CD4-positive, alpha-beta T cell treated with Interleukin-6 at 100 ng/mL for 8 hours (primary cell): Measurements from ENCODE around the gene HSD17B12.
"Not testable (repeated sequence)": the region's sequence is repeated elsewhere in the genome, so short reads cannot be mapped to it uniquely, and the experiment has no call there.

ENCODE experiments used
- DNase-seq: peaks from one replicate; pipeline ENCODE4 v3.0.0-alpha.2; 2020; ENCODE audit warnings: mixed read lengths, low spot score

HSD17B12 gene

DNA sequence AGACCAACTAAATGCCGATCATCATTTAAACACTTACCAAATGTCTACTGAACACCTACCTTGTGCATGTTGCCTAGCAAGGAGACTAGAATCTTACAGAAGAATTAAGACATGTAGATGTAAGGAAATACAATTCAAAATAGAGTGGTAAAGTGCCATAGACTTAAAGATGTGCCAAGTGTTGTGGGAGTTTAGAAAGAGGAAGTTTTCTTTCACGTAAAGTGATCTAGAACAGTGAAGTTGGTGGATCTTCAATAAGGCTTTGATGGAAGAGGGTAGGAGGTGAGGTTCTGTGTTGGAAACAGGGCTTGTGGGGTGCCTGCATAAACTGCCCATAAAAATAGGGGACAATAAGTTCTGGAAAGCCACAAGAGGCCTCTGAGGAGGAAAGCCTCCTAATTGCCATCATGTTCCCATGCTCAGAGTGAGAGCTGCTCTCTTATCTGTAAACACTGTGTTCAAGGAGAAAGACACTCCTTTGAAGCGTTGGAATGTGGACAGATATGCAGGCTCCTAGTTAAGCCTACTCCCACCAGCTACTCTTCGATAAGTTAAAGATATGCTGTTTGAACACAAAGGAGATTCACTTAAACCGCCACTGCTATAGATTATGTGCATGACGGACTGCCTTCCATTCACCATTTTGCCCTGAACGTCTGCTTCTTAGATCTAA lies 66.7 kb downstream of the HSD17B12 start:
- no peak for DNase-seq

DNA sequence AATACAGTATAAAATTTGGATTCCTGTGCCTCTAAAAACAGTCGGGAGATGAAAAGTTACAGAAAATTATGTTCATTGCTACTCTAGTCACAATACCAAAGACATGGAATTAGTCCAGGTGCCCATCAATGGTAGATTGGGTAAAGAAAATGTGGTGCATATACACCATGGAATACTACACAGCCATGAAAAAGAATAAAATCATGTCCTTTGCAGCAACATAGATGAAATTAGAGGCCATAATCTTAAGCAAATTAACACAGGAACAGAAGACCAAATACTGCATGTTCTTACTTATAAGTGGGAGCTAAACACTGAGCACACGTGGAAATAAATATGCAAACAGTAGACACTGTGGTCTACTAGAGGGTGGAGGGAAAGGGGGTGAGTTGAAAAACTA lies 67.6 kb downstream of the HSD17B12 start:
- no peak for DNase-seq

DNA sequence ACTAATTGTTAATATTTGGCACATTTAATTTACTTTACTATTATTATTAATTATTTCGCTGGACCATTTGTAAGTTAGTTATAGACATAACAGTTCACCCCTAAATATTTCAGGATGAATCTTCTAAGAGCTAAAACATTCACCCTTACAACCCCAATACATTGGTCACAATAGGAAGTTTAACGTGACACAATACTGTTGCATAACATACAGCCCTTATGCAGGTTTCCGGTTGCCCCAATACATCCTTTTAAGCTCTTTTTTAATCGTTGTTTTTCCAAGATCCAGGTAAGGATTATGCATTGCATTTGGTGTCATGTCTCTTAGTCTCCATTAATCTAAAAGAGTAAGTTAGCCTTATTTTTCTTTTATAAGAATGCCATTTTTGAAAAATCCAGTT lies 71.2 kb downstream of the HSD17B12 start:
- no peak for DNase-seq

DNA sequence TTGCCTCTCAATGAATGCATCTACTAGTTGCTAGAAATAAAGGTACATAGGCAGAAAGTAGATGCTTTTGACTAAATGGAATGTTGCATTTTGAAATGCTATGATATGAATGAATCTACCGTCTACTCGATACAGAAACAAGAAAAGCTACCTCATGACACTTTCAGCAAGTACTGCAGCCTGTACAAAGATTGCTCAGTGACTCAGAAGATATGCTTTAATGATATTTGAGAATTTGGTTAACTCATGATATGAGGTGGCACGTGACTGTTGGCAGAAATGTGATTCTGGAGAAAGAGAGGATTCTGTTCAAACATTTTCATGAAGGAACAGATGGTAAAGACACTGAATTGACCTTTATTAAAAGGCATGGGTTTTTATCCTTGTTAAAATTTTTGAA lies 76.0 kb downstream of the HSD17B12 start:
- no peak for DNase-seq

DNA sequence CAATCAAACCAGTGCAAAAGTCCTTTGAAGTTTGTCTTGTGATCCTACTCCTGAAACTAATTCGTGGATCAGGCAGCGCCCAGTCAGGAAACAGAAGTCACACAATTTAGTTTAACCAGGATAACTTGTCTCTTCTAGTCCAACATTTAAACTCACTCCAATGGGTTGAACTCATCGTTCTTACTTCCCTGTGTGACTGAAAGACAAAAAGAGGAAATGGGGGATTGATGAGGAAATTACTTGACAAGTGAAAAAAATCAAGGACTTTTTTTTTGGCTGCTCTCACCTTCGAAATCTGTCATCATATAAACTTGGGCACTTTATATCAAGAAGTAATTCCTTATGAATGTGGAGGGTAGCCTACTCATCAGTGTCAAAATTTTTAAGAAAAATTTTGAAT lies 78.4 kb downstream of the HSD17B12 start:
- no peak for DNase-seq

DNA sequence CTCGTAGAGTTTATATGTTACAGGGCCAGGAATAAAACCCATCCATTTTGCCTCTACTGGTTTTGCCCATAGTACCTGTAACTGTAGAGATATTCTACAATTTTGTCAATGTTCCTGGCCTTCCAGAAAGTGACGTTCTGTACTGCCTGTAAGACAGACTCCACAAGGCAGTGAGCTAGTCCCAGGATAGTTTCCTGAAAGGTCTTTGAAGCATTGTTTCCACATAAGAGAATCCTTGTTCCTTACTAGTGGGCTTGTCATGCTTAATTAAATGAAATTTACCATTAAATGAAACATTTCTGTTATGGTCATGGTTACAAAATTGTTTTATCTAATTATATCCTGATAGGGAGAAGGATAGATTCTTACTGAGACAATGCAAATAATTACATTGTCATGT lies 80.4 kb downstream of the HSD17B12 start:
- no peak for DNase-seq

DNA sequence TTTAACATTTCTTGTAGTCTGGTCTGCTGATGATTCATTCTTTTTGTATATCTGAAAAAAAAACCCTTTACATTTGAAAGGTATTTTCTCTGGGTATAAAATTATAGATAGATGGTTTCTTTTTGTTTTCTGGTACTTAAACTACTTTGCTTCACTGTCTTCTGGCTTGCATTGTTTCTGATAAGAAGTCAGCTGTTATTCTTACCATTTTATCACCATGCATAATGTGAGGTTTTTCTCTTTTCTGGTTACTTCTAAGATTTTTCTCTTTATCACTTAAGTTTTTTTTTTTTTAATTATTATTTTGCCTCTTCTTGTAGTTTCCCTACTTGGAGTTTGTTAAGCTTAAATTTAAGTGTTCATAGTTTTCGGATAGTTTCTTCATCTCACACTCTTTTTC lies 84.7 kb downstream of the HSD17B12 start:
- DNase-seq: no peak

DNA sequence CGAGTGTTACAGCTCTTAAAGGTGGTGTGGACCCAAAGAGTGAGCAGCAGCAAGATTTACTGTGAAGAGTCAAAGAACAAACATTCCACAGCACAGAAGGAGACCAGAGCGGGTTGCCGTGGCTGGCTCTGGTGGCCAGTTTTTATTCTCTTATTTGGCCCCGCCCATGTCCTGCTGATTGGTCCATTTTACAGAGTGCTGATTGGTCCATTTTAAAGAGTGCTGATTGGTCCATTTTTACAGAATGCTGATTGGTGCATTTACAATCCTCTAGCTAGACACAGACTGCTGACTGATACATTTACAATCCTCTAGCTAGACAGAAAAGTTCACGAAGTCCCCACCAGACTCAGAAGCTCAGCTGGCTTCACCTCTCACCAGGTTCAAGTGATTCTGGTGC lies 88.1 kb downstream of the HSD17B12 start:
- DNase-seq: not testable (repeated sequence)

DNA sequence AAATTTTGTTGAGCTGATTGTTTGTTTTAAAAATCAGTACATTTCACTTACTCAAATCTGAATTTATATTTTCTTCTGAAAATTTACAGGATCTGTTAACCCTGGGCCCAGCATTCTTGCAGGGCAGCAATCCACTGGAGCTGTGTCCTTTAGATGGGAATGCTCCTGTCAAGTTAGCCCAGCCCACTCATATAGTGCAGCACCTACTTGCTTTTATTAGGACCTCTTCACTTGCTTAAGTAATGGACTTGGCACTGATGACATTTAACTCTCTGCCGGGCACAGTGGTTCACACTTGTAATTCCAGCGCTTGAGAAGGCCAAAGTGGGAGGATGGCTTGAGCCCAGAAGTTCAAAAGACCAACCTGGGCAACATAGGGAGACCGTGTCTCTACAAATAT lies 89.6 kb downstream of the HSD17B12 start:
- DNase-seq: no peak

DNA sequence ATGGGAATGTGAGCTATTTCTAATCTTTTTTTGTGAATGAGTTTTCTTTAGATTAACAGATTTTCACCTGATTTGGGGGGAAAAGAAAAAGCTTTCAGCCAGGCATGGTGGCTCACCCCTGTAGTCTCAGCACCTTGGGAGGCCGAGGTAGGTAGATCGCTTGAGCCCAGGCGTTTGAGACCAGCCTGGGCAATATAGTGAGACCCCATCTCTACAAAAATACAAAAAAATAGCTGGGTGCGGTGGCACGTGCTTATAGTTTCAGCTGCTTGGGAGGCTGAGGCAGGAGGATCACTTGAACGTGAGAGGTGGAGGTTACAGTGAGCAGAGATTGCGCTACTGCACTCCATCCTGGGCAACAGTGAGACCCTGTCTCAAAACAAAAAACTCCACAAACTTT lies 92.2 kb downstream of the HSD17B12 start:
- no peak for DNase-seq

DNA sequence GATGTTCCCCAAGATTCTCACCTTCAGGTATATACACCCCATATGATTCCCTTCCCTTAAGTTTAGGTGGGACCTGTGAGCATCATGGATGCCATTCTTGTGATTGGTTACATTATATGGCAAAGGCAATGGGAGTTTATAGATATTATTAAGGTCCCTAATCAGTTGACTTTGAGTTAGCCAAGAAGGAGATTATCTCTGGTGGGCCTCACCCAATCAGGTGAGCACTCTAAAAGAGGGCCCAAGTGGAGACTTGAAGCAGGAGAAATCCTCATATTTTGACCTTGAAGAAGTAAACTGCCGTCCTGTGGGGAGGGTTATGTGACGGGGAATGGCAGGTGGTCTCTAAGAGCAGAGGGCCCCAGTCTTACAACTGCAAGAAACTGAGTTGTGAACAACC lies 94.2 kb downstream of the HSD17B12 start:
- no peak for DNase-seq

DNA sequence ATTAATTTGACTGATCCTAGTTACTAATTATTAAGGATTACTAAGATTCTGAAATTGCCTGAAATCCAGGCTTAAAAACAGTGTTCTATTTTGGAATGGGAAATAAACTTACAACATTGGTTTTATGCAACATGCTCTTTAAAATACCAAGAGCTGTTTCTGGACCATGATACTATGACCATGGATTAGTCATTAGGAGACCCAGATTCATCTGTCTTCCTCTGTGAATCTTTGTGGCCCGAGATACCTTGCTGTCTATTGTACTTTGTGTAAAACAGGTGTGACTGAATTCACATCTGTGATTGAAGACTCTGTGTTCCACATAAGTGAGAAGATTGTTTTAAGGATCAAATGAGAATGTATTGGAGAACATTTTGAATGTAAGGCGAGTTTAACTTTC lies 98.8 kb downstream of the HSD17B12 start:
- no peak for DNase-seq

DNA sequence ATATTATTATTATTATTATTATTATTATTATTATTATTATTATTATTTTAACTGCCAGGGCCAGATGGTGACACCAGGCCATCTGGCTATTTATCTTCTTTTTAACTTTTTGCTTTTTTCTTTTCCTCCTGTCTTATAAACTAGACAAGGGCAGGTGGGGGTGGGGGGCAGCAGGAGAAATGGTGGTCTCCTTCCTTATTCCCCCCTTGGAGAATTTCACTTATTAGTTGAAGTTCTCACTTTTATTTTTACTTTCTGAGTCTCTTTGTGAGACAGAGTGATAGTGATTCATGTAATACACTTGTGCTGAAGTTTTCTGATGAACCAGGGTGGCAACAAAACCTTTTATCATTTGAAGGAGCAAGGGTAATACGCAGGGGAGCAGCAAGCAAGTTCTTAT lies 103.8 kb downstream of the HSD17B12 start:
- DNase-seq: no peak

DNA sequence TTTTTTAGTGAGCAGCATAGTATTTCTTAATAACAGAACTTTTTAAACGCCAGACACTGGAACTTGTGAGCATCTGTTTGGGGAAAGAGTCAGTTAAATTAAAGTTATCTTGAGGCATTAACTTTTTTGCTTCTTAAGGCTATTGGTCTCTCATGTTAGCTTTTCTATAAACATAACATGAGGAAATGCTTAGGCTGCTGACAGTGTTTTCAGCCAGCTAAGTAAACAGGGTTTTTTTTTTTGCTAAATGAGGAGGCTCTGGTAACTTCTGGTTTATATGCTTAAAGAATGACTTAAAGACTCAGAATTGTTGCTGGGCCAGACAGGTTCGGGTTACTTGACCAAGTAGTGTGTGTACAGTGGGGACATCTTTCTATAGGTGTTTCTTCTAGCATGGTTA lies 104.3 kb downstream of the HSD17B12 start:
- no peak for DNase-seq

DNA sequence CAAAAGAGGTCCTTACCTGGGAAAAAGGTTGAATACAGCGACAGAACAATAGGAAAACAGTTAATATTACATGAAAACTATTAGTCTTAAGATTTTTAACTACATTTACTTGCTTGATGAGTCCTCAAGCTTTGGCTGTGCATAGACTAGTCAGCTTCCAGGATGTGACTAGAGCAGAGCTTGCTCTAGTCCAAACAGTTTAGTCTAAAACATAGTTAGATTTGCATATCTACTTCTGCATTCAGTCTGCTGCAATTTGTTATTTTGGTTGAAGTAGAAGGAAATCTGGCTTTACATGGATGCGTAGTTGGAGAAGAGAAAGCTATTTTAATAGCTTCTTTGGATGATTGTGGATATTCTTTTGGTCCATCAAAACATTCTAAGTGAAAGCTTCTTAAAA lies 104.8 kb downstream of the HSD17B12 start:
- no peak for DNase-seq

DNA sequence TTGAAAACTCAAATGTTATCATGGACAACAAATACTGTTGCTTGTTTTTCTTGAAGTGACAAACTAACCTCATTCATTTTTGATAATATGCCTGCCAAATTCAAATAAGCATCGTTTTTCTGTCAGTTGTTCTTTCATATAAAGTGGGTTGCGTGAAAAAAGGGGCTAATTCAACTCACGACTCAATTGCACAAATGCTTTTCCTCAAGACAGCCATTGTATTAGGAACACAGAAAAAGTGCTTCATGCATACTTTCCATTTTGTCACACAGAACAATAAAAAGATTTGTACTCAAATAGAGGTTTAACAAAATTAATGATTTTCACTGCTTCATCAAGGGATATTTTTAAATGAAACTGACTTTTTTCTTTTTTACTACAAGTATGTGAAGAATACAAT lies 105.5 kb downstream of the HSD17B12 start:
- no peak for DNase-seq

DNA sequence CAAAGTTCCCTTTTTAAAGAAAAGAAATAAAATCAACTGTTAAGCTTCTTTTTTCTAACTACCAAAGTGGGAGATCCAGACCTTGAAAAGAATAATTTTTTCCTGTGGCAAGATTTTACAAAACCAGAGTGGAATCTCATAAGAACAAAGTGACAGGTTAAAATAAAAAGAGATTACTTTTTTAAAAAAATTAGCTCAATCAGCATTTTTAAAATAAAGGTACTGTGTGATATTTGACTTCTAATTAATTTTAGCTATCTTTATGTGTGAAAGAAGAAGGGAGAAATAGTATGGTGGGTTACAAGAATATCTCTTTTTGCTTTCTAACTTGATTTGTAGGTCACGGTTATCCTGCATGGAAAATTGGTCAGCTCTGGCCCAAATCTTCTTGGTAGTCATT lies 107.3 kb downstream of the HSD17B12 start:
- no peak for DNase-seq

DNA sequence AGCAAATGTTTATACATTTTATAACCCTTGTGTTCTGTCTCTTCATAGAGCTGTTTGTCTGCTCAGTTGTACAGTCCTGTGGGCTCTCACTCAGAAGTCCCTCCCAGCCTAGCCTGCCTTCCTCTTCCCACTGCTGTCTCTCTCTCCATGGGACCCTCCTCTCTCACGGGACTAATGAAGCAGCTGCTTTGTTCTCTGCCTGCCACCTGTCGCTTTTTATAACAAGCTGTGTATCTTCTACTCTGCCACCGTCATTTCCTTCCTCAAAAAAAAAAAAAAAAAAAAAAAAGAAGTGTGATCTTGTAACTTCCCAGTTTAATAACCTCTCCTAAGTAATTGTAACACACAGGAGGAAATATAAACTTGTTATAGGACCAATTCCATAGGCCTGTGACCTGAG lies 107.9 kb downstream of the HSD17B12 start:
- DNase-seq: no peak

DNA sequence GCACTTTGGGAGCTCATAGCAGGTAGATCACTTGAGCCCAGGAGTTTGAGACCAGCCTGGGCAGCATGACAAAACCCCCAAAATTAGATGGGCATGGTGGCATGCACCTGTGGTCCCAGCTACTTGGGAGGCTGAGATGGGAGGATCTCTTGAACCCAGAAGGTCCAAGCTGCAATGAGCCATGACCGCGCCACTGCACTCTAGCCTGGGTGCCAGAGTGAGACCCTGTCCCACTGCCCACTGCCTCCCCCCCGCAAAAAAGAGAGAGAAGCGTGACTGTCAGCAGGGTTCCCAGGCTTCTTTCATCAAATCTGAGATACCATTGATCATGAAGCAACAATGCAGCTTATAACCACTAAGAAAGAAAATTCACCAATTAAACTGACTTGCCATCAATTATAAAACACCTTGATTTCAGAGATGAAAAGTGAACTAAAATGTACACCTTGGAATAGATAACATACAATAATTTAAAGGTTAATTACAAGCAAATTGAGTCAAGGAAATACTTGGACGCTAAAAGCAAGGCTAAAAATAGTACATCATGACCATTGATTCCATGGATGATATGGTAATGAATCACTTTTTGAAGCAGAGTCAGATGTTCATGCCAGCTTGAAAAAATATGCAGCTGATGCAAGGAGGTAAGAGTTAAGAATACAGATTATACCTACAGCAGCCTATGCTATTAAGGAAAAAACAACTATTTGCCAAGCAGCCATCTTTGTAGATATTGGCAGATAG lies 109.3 kb downstream of the HSD17B12 start:
- DNase-seq: no peak

DNA sequence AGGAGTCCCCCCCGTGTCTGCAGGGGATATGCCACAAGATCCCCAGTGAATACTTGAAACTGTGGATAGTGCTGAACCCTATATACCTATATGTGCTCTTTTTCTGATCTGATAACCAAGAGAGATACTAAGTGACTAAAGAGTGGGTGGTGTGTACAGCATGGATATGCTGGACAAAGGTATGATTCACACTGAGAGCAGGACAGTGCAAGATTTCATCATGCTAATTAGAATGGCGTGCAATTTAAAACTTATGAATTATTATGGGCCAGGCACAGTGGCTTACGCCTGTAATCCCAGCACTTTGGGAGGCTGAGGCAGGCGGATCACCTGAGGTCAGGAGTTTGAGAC lies 109.9 kb downstream of the HSD17B12 start:
- DNase-seq: no peak

DNA sequence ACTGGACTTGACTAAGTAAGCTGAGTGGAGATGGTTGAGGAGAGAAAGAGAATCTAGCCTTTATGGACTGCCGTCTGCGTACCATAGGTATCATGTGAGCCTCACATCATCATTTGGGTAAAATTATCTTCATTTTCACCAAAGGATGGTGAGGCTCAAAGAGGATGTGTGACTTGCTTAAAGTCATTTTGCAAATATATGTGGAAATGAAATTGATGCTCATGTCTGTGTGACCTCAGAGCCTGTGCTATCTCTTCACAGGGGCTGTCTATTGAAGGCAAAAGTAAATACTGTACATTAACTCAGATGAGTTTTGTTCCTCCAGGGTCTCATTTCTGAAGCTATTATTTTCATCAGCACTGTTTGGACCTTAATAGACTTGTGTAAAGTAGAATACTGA lies 116.8 kb downstream of the HSD17B12 start:
- no peak for DNase-seq

DNA sequence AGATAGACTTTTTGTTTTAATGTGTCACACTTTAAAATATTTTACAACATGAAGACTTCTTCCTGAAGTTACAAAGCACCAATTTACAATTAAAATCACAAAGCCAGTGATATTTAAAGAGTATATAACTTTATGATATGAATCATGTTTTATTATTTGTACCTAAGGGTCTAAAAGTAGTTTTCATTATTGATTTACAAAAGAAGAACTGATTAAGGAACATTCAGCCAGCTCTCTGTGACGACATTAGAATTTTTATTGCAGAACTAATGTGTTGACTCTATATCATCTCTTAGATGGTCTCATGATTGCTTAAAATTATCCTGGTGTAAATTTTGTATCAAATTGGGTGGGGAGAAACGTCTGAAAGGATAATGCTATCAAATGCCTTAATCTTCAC lies 117.3 kb downstream of the HSD17B12 start:
- no peak for DNase-seq

DNA sequence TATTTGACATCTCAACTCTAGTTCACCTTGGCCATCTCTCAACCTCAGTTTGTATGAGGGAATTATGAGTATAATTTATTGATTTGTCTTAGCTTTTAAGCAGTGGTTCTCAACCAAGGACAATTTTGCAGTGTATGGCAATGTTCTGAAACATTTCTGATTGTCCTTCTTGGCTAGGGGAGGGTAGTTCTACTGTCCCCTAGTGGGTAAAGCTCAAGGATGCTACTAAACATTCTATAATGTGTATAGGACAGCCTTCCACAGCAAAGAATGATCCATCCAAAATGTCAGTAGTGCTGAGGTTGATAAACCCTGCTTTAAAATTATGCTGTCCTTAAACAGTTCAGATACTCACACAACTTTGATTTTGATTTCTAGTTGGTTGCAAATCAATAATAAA lies 122.0 kb downstream of the HSD17B12 start:
- no peak for DNase-seq

DNA sequence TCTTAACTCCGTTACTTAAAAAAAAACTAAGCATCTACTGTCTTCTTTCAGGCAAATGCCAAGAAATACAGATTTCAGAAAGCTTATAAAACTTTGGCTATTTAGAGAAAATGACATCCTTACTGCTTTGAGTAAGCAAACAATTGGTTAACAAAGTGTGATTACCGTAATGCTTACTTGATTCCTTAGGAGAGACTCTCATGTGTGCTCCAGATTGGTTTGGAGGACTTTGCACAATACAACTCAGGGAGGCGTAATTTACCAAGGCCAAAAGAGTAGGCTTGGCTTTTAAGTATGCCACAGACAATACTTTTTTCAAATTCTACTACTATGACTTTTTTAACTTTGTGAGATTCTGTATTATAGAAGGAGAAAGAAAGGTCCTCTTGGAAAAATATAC lies 123.2 kb downstream of the HSD17B12 start:
- no peak for DNase-seq
